ENCODE measurements around the gene NCKAP1.
A peak's percentile ranks its signal among the peaks of the same experiment; 100 is the strongest.
"Not testable (repeated sequence)": the region's sequence is repeated elsewhere in the genome, so short reads cannot be mapped to it uniquely, and the experiment has no call there.

The NCKAP1 gene, protein sequence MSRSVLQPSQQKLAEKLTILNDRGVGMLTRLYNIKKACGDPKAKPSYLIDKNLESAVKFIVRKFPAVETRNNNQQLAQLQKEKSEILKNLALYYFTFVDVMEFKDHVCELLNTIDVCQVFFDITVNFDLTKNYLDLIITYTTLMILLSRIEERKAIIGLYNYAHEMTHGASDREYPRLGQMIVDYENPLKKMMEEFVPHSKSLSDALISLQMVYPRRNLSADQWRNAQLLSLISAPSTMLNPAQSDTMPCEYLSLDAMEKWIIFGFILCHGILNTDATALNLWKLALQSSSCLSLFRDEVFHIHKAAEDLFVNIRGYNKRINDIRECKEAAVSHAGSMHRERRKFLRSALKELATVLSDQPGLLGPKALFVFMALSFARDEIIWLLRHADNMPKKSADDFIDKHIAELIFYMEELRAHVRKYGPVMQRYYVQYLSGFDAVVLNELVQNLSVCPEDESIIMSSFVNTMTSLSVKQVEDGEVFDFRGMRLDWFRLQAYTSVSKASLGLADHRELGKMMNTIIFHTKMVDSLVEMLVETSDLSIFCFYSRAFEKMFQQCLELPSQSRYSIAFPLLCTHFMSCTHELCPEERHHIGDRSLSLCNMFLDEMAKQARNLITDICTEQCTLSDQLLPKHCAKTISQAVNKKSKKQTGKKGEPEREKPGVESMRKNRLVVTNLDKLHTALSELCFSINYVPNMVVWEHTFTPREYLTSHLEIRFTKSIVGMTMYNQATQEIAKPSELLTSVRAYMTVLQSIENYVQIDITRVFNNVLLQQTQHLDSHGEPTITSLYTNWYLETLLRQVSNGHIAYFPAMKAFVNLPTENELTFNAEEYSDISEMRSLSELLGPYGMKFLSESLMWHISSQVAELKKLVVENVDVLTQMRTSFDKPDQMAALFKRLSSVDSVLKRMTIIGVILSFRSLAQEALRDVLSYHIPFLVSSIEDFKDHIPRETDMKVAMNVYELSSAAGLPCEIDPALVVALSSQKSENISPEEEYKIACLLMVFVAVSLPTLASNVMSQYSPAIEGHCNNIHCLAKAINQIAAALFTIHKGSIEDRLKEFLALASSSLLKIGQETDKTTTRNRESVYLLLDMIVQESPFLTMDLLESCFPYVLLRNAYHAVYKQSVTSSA

DNA sequence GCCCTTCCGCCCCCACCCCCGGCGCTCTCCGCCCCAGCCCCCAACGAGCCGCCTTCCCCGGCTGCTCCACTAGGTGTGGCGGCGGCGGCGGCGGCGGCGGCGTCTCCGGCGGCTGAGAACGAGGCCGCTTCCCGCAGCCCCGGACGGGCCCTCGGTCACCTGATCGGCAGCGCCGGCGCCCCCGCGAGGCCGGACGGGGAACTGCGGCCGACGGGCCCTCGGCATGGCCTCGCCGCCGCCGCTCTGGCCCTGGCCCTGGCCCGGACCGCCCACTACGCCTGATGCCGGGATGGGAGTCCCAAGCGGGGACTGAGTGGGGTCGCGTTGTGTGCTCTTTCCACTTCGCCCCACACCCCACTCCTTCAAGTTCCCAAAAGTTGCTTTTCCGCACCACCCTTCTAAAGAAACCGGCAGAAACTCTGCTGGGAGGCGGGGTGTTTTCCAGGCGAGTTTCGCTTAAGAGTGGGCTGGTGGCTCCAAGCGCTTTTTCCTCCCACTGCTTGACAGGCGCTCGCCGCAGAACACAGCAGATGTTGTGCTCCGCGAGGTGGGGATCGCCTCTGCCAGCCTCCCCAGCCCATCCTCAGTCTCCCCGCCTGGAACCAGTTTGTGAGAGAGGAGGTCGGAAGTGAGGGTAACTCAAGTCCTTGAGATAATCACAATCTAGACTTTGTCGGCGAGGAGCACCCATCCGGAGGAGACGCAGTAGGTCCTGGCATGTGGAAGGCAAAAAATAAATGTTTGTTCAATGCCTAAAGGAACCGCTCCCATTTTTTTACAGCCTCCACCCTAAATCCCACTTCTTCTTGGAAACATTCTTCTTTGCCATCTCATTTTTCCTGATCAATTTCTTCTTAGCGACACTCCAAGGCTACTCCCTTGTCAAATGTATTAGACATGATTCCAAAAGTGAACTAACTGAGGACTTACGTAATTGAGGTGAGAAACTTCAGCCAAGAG is at the start of gene NCKAP1:
Gene NCKAP1 (minus strand): TSS at position 117 of the 960 bp plus-strand sequence. CDS start 358 bp downstream, outside the sequence.
- peak; percentile 86 for DNase-seq

DNA sequence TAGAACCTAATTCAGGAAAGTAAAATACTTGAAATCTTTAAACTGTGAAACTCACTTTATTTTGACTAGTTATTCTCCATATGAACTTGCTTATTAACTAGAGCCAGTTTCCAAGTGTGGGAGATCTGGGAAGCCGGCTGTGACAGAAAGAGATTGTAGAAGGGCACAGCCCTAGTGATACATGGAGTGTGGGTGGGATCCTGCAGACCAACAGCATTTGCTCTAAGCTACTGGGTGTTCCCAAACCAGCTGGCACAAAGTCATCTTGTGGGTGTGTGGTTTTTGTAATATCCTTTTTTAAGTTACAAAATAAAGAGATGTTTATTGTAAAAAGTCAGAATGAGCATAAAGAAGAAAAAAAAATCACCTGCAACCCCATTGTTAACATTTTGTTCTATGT is 43.7 kb upstream of the NCKAP1 start:
- DNase-seq, result no peak

DNA sequence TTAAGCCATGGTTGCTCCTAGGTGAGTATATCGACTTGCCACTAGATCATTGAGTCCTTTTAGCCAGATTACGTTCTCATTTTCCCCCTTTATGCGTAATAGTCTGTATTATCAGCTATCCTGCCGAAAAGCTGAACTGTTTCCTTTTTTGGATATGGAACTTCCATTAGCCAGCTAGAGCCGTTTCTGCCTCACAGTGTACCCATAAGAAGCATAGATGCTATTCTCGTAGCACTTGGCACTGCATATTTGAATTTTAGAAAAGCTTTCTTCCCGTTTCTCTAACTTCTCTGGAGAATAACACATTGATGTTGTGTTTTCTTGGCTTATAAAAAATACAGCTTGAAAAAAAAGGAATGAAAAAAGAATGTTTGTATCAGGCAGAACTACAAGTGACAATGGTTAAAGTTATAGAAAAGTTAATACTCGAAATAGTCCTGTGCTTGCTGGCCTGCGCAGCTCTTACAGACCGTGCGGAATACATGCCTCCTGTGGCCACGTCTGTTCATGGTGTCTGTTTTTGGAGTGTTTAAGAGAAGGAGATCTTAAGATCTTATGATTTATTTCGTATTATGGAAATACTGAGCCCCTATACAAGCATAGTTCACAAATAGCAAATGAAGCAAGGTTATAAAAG is 41.0 kb upstream of the NCKAP1 start:
- peak; percentile 7 for DNase-seq

DNA sequence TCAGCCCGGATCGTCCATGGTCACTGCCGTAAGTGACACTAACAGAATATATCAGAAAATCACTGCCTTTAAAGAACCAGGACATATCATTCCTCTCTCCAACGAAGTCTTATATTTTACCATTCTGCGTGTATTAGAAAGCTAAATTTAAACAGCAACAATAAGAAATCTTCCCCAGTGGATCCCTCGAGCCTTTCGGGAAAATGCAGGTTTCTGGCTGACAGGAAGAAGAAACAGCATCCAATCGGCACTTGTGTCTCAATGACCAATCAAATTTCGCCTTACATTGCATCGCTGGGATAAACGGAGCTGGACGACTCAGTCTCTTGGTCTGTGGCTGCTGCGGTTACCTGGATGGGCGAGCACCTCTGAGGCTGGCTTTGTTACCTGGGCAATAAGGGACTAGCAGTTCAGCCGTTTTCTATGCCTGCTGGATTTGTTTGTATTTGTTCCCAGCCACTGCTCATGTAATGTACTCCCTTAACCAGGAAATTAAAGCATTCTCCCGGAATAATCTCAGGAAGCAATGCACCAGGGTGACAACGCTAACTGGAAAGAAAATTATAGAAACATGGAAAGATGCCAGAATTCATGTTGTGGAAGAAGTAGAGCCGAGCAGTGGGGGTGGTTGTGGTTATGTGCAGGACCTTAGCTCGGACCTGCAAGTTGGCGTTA is 40.3 kb upstream of the NCKAP1 start, which contains the start of gene DUSP19:
Gene DUSP19 (plus strand): TSS at position 284 of the 675 bp plus-strand sequence. CDS start 187 bp downstream, at position 471.
- DNase-seq, result peak; percentile 92

DNA sequence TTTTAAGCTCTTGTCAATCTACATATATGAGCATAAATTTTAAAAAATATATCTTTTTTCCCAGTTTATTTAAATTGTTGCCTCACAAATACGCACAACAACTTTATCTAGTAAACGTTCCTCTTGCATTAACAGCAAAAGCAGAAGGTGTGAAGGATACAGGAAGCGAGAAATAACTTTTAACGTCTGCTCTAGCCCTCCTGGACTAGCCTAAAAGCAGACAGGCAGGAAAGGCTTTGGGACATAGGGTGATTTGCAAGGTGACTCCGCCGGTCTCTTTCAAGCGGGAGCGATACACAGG is 39.9 kb upstream of the NCKAP1 start:
- no peak for DNase-seq

DNA sequence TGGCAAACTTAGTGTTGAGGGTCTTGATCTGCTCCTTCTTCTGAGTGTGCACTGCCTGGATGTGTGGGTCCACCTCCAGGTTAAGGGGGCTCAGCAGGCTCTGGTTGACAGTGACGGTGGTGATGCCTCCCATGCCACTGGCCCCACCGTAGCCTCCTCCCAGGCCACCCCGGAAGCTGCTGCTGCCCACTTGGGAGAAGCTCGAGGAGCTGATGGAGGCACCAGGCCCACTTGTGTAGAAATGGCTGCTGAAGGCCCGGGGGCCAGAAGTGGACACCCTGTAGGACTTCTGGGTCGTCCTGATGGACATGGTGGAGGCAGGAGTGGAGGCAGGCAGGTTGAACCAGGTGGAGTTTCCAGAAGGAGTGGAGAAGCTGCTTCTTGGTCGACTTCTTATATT is 33.9 kb upstream of the NCKAP1 start:
- no peak for DNase-seq

DNA sequence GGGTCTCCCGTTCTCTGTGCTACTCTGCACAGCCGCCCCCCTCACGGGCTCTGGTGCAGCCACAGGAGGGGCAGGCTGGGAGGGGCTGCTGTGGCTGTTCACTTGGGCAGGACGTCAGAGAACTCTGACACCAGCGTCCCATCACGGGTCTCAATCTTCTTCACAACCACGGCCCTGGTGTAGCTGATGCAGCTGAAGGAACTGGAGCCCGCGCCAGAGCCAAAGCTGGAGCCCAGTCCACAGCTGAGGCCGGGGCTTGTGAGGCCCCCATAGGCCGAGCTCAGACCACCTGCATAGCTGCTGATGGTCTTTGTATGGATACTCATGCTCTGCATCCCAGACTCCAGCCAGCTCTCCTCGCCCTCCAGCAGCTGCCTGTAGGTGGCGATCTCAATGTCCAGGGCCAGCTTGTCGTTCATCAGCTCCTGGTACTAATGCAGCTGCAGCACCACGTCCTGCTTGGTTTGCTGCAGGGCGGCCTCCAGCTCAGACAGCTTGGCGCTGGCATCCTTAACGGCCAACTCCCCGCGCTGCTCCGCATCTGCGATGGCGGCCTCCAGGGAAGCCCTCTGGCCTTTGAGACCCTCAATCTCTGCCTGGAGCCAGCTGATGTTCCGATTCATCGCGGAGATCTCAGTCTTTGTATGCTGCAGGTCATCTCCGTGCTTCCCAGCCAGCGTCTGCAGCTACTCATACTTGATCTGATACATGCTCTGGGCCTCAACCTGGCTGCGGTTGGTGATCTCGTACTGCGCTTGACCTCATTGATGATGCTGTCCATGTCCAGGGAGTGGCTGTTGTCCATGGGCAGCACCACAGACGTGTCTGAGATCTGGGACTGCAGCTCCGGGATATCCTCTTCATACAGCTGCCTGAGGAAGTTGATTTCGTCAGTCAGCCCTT is 32.9 kb upstream of the NCKAP1 start:
- peak; percentile 23 for DNase-seq

DNA sequence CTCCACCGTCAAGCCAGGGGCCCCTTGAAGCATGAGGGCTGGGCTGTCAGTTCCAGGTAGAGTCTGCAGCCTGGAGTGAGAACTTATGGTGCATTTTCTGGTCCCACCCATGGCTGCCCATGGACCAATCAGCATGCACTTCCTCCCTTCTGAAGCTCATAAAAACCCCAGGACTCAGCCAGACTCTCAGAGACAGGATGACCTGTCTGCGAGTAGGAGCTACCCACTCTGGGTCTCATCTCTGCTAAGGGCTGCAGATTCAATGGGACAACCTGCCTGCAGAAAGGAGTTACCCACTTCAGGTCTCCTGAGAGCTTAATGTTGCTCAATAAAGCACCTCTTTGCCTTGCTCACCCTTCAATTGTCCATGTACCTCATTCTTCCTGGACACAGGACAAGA is 30.9 kb upstream of the NCKAP1 start:
- no peak for DNase-seq

DNA sequence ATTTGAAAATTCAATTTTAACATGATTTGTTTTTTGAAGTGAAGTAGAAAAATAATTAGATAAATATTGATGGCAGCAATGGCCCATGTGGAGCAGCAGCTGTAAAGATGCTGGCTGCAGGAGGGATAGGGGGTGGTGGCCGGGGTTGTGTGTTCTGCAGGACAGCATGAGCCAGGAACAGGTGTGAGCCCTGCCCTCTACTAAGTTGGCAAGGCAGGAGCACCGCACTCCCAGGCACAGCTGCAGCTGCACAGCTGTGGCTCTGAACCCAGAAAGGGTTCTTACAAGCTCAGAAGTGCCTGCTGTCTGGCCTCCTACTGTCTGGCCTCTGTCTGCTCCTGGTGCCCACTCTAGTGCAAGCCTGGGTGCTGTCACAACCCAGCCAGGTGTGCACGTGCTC is 30.3 kb upstream of the NCKAP1 start:
- no peak for DNase-seq

DNA sequence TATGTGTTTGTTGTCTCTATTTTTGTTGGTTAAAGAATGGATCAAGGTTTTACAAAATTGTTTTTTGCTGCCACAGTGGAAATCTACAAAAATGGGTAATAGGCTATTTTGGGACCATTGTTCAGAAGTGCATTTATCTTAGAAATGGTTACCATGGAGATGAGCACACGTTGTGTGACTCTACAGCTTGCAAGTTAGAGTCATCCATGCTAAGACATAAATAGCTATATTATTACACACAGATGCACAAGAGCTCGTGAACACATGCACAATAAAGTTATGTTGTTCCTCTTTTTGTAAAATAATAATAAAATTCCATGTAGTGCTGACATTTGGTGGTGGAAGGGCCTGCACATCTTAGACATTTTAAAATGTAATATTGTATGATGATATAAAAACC is 24.8 kb upstream of the NCKAP1 start:
- DNase-seq, result peak; percentile 55

DNA sequence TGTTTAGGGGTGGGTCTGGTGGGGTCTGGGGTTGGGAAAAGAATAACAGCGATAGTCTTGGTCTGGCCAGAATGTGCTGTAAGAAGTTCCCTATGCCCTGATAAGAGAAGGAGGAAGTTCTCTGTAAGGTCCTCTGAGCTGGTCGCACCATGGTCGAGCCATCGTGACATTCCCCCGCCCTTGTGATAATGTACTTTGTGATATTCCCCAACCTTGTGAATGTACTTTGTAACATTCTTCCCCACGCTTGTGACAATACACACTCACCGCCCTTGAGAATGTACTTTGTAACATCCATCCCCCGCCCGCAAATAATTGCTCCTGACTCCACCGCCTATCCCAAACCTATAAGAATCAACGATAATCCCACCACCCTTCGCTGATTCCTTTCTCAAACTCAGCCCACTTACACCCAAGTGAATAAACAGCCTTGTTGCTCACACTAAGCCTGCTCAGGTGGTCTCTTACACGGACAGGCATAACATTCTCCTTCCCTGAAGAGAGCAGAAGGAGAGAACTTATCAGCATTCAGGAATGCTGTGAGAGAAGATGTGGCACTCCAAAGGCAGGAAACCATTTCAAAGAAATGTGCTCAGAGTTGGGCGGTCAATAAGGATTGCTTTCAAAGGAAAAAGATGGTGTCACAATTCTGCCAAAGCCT is 22.4 kb upstream of the NCKAP1 start:
- DNase-seq, result no peak

DNA sequence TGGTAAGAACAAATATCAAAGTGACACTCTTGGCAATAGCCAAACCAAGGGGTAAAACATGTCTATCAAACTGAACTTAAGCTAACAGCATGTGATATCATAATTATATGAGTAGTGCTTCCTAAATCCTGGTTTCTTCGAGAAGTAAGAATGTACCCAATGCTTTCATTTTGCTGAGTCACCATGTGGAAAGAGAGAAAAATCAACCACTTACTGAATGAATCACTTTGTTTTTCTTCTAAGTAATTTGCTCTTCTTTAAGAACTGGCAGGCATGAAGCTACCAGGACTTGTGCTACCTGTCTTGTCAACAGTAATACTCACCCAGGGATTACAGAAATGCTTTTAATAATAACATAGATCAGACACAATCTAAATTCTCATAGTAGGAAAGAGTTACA is 21.3 kb upstream of the NCKAP1 start:
- peak; percentile 82 for DNase-seq

DNA sequence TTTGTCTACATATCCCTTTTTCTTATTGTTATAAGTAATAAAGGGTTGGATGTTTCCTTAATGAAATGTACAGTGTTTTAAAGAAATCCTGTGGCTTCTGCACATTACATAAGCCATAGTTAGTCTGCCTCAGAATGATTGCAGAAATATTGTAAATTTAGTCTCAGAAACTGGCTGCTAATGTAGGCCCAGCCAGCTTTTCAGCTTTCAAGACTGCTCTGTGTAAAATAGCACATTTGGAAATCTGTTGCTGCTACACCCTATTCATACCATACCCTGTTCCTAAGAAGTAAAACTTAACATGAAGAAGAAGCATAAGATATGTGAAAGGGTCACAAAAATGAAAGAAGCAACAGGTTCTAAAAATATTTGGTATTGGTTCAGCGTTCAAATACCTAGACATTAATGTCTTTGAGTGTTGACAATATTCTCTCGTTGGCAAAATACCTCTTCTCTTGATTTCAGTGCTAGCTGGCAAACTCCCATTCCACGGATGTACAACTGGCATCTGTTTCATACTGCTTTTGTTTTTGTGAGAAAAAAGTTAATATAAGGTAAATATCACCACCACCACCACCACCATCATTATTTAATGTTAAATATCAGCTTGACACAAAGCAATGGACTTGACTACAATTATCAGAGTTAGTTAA is 19.2 kb upstream of the NCKAP1 start:
- no peak for DNase-seq

DNA sequence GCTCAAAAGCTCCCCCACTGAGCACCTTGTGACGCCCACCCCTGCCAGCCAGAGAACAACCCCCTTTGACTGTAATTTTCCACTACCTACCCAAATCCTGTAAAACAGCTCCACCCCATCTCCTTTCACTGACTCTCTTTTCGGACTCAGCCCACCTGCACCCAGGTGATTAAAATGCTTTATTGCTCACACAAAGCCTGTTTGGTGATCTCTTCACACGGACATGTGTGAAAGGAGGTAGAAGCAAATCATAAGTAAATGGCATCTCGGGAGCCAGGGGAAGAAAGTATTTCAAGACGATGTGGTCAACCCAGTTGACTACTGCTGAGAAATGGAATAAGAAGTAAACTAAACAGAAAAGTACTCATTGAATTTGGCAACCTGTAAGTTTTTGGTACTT is 11.2 kb upstream of the NCKAP1 start:
- no peak for DNase-seq

DNA sequence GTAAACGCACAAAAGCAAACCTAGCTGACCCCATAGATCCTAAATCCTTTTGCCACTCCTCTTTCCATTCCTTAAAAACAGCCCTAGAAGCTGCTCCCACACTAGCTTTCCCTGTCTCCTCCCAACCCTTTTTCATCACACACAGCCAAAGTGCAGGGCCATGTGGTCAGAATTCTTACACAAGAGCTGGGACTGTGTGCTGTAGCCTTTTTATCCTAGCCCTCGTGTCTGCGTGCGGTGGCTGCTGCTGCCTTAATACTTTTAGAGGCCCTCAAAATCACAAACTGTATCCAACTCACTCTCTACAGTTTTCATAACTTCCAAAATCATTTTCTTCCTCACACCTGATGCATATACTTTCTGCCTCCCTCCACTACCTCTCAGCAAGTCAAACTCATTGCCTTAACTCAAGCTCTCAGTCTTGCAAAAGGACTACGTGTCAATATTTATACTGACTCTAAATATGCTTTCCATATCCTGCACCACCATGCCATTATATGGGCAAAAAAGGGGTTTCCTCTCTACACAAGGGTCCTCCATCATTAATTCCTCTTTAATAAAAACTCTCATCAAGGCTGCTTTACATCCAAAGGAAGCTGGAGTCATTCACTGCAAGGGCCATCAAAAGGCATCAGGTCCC is 9.3 kb upstream of the NCKAP1 start:
- DNase-seq, result not testable (repeated sequence)

DNA sequence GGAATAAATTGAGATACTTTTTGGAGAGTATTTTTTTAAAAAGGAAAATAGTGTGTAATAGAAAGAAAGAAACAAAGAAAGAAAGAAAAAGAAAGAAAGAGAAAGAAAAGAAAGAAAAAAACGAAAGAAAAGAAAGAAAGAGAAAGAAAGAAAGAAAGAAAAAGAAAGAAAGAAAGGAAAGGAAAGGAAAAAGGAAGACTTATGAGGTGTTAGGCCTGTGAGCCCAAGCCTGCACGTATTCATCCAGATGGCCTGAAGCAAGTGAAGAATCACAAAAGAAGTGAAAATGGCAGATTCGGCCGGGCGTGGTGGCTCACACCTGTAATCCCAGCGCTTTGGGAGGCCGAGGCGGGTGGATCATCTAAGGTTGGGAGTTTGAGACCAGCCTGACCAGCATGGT is 5.3 kb upstream of the NCKAP1 start:
- DNase-seq, result not testable (repeated sequence)

DNA sequence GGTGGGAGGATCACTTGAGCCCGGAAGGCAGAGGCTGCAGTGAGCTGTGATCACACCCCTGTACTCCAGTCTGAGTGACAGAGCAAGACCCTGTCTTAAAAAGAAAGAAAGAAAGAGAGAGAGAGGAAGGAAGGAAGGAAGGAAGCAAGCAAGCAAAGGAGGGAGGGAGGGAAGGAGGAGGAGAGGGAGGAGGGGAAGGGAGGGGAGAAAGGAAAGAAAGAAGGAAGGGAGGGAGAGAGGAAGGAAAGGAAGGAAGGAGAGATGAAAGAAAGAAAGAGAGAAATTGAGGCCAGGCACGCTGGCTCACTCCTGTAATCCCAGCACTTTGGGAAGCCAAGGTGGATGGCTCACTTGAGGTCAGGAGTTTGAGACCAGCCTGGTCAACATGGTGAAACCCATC is 2.3 kb upstream of the NCKAP1 start:
- DNase-seq, result no peak

DNA sequence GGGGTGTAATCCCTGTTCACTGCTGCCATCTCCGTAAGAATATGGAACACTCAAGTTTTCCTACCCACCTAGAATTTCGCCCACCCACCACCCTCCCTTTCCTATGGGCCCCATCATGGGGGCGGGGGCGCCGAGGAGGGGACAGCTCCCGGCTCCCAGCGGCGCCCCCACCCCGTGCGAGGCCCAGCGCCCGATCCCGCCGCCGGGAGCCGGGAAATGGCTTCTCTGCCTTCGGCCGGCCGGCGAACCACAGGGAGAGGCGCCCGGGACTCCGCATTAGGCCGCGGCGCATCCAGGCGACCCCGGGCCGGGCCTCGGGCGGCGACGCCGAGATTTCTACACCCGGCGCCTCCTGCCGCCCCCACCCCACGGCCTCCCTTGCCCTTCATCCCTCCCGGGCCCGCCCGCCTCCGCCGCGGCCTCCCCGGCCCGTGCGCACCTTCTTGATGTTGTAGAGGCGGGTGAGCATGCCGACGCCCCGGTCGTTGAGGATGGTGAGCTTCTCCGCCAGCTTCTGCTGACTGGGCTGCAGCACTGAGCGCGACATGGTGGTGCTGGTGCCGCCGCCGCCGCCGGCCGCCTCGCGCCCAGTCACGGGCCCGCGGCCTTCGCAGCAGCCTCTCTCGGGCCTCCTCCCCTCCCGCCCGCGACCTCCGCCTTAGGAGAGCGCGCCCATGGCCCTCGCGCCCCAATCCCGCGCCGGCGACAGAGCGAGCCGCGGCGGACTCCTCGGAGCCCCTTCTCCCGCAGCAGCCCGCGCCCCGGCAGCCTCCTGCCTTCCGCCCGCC is 510 bp downstream of the NCKAP1 start:
- DNase-seq, result peak; percentile 31

Data from fibroblast of upper back skin (primary cell).